Epithelial cell of proximal tubule (primary cell): ENCODE results near the gene SREBF1. TPM values are rescaled to one million over a fixed set of nuclear protein-coding genes. Genes with fewer than 3 reads are reported as not detected.

Experiments
- DNase-seq: peaks from one replicate; pipeline ENCODE4 v3.0.0-alpha.2; 2011; ENCODE audit warnings: low read depth
- H3K4me3 ChIP-seq: 2 replicates; pipeline ENCODE4 v1.5.1; 2011; ENCODE audit warnings: low read depth, mild to moderate bottlenecking, low read length
- total RNA-seq: library from RNA; depleted of rRNA; stranded (reverse); fragments of >200 nt; gene quantifications from 2 replicates; pipeline ENCODE4 v1.2.3, GENCODE V29; 2015
- TF ChIP-seq, protein P1 (sequence below): conservative IDR thresholded peaks from 2 replicates; pipeline ENCODE4 v1.5.1; 2012; ENCODE audit warnings: low read depth, mild to moderate bottlenecking, low read length

SREBF1 gene
- total RNA-seq, 1 donor from 2014 or later, result 58.3 TPM

DNA sequence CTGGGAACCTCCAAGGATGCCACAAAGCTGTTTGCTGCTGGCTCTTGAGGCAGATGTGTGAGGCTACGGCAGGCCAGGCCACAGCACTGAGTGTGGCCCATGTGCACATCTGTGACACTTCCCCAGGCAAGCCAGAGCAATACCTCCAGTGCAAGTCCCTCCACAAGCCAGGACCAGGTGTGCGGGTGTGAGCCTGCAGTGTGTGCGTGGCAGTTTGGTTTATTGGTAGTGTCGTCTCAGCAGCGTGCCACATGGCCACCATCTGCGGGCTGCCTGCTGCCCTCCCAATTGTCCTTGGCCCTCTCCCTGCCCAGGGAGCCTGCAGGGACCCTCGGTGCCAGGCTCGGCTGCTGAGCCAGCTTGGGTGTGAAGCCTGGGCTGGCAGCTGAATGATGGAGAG lies 9.9 kb upstream of the SREBF1 start:
- H3K4me3 ChIP-seq, result no peak overlapping the region
- no peak for DNase-seq
- TF ChIP-seq, protein P1, sequence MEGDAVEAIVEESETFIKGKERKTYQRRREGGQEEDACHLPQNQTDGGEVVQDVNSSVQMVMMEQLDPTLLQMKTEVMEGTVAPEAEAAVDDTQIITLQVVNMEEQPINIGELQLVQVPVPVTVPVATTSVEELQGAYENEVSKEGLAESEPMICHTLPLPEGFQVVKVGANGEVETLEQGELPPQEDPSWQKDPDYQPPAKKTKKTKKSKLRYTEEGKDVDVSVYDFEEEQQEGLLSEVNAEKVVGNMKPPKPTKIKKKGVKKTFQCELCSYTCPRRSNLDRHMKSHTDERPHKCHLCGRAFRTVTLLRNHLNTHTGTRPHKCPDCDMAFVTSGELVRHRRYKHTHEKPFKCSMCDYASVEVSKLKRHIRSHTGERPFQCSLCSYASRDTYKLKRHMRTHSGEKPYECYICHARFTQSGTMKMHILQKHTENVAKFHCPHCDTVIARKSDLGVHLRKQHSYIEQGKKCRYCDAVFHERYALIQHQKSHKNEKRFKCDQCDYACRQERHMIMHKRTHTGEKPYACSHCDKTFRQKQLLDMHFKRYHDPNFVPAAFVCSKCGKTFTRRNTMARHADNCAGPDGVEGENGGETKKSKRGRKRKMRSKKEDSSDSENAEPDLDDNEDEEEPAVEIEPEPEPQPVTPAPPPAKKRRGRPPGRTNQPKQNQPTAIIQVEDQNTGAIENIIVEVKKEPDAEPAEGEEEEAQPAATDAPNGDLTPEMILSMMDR, result no peak

DNA sequence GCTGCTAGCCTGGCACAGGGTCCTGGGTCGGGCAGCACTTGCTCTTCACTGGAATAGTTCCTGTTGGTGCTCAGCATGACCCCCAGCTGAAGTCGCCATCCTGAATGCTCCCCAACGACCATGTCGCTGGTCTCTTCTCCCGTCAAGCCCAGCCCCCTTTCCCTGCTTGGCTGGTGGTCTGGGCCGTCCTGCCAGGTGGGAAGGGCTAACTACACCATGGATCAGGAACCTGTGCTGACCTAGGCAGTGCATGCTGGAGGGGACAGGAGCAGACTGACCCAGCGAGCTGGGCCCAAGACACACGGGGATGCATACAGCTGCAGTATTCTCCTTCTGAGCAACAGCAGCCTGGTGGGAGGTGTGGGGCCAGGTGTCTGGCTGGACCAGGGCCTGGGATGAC lies 9.2 kb upstream of the SREBF1 start:
- no peak for DNase-seq
- TF ChIP-seq, protein P1, result no peak
- no peak overlapping the region for H3K4me3 ChIP-seq

DNA sequence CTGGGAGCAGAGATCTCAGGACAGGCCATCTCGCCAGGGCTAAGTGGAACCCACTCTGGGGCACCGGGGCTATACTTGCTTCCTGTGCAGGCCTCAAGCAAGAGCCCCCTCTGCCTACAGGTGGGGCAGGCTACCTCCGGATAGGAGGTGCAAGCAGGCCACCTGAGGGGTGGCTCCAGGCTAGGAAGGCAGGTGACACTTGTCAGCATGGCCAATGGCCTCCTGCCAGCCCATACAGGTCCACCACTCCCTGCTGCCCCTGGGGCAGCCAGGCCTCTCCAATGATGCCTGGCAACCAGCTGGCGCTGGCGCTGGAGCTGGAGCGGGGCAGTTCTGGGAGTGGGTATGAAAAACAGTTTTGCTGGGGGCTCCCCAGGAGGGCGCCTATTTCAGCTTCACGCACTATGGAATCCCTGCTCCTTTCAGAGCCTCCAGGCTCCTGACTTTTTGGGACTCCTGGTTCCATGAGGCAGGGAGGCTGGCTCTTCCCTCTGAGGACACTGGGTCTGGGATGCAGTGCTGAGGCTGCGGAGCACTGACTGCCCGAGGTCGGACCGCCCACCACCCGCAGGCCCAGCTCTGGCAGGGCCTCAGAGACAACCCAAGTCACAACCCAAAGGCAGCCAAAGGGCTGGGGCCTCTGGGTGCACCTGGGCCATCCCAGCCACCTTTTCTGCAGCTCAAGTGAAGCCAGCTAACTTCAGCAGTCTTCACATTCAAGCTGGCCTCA lies 8.4 kb upstream of the SREBF1 start:
- no peak for DNase-seq
- TF ChIP-seq, protein P1, result no peak
- no peak overlapping the region for H3K4me3 ChIP-seq

DNA sequence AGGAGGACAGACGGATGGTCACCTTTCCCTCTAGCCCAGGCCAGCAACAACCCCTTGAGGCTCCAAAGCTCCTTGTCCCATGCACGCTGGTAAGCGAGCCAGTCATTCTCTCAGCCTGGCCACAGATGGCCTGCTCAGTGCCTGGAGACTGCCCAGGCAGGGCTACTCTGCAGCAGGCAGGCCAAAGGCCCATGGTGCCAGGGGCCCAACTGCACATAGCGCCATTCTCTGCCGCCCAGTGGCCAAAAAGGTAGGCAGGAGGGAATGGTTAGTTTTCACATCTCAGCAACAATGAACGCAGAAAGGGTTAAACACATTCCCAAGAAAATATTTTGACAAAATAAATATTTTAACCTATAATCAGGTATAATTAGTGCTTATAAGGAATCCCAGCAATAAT lies 7.7 kb upstream of the SREBF1 start:
- TF ChIP-seq, protein P1, result no peak
- no peak for DNase-seq
- no peak overlapping the region for H3K4me3 ChIP-seq

DNA sequence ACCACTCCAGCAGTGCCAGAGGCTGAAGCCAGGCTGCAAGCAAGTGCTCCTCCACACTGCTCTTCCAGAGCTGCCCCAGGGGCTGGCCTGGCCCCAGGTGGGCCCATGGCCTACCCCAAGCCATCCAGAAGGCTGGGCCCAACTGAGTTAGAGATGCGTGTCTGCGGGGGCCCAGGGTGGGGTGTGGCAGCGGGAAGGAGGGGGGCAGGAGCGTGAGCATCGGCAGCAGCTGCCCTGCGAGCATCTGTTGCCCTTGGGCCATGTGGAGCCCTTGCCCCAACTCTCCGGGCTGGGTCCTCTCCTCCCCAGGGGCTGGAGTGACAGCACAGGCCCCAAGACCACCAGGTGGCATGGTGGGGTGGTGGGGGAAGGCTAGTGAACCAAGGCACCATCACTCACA lies 7.3 kb upstream of the SREBF1 start:
- TF ChIP-seq, protein P1, result no peak
- no peak overlapping the region for H3K4me3 ChIP-seq
- no peak for DNase-seq

DNA sequence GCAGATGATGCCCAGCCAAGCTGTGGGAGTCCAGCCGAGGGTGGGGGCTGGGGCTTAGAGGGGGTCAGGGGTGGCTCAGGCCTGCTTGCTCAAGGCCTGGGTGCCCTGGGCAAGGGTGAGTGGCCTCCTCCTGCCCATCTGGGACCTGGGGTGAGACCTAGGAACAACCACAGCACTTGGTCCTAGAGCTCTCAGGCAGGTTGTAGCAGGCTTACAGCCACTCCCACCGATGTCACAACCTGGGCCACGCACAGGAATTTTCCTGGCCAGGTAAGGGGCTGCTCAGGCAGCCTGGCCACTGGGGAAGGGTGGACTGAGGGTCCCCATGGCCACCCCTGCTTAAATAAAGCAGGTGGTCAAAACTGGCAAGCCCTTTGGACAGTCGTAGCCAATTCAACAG lies 6.3 kb upstream of the SREBF1 start:
- no peak overlapping the region for H3K4me3 ChIP-seq
- DNase-seq, result no peak
- TF ChIP-seq, protein P1, result no peak
